Caco-2 (cell line): ENCODE data around the gene SLX4IP. TPM values are rescaled to one million over a fixed set of nuclear protein-coding genes. Genes with fewer than 3 reads are reported as not detected.

Experiments used
- BruUV-seq: library from RNA; stranded (reverse); fragments of 400-500 nt; replicated peaks from 2 replicates; lab custom pipeline; 2021; lab: Mats Ljungman, UMichigan
- CTCF ChIA-PET: fragments of 300-600 bp; sonication (Branson Sonifier 250); formaldehyde crosslinking; loops from one replicate; lab custom pipeline; 2022; ENCODE audit warnings: antibody characterized with exemption; lab: Charles Lee
- POLR2A ChIA-PET: fragments of 300-600 bp; sonication (Branson Sonifier 250); formaldehyde crosslinking; loops from one replicate; lab custom pipeline; 2022; ENCODE audit warnings: antibody characterized with exemption; lab: Charles Lee
- DNase-seq, 2 experiments: peaks; one replicate each; pipeline versions ENCODE4 v3.0.0 to v3.0.0-alpha.2; 2020 to 2022
- H3K27me3 ChIP-seq: replicated peaks from 2 replicates; pipeline ENCODE4 v1.6.0; 2011; ENCODE audit warnings: low read length; ENCODE audit not compliant: control insufficient read depth, insufficient read depth
- H3K36me3 ChIP-seq: 2 replicates; pipeline ENCODE4 v1.5.1; 2011; ENCODE audit warnings: low read length; ENCODE audit not compliant: control insufficient read depth, insufficient read depth
- H3K4me1 ChIP-seq: fragments of 250-450 bp; sonication (Bioruptor Pico); 2 replicates; pipeline ENCODE4 v1.5.1; 2020; ENCODE audit warnings: mild to moderate bottlenecking
- H3K4me3 ChIP-seq: 2 replicates; pipeline ENCODE4 v1.5.1; 2011; ENCODE audit warnings: low read depth, mild to moderate bottlenecking, control low read depth, low read length
- H3K9me3 ChIP-seq: fragments of 250-450 bp; sonication (Bioruptor Pico); 2 replicates; pipeline ENCODE4 v1.5.1; 2020; ENCODE audit warnings: mild to moderate bottlenecking, moderate library complexity
- H3K27ac Mint-ChIP-seq: one replicate; pipeline ENCODE4 v1.8.0; 2022; ENCODE audit warnings: mixed read lengths; ENCODE audit not compliant: unreplicated experiment
- H3K27me3 Mint-ChIP-seq: one replicate; pipeline ENCODE4 v1.8.0; 2022; ENCODE audit warnings: mixed read lengths; ENCODE audit not compliant: insufficient read depth, unreplicated experiment
- H3K36me3 Mint-ChIP-seq: one replicate; pipeline ENCODE4 v1.8.0; 2022; ENCODE audit warnings: mild to moderate bottlenecking, mixed read lengths; ENCODE audit not compliant: insufficient read depth, unreplicated experiment
- H3K4me1 Mint-ChIP-seq: one replicate; pipeline ENCODE4 v1.8.0; 2022; ENCODE audit warnings: low read depth, mixed read lengths; ENCODE audit not compliant: unreplicated experiment
- H3K4me3 Mint-ChIP-seq: one replicate; pipeline ENCODE4 v1.8.0; 2022; ENCODE audit warnings: mild to moderate bottlenecking, moderate library complexity, mixed read lengths; ENCODE audit not compliant: unreplicated experiment
- H3K9me3 Mint-ChIP-seq: one replicate; pipeline ENCODE4 v1.8.0; 2022; ENCODE audit warnings: mixed read lengths; ENCODE audit not compliant: unreplicated experiment
- CTCF ChIP-seq, 2 experiments: fragments of 200-600 bp in 1 of 2; IDR thresholded peaks; 1 replicate in 1 of 2; 2 replicates in 1 of 2; pipeline versions ENCODE4 v1.5.1 to v1.8.0; 2011 to 2022; ENCODE audit warnings: antibody characterized with exemption in 1 of 2, control low read depth in 1 of 2, inconsistent platforms in 1 of 2, low read depth in 1 of 2, low read length in 1 of 2, mild to moderate bottlenecking in 1 of 2, moderate library complexity in 1 of 2; ENCODE audit not compliant: insufficient read depth in 1 of 2, severe bottlenecking in 1 of 2, unreplicated experiment in 1 of 2
- intact Hi-C: fragments of 100-400 bp; cut with micrococcal nuclease; formaldehyde crosslinking; loops from one replicate; pipeline ENCODE4 v1.10.0; 2022; ENCODE audit not compliant: unreplicated experiment
- total RNA-seq: library from RNA; stranded (reverse); gene quantifications from 2 replicates; pipeline ENCODE4 v1.2.3, GENCODE V29; 2022

SLX4IP gene
- total RNA-seq, 1 experiment from 2014 or later: 8.5 TPM

GRCh38 chr20:10530883-10531282 lies 95.8 kb downstream of the SLX4IP start:
- no peaks in the 10 kb centered on the region for H3K9me3 ChIP-seq
- no peaks in the 10 kb centered on the region for H3K4me1 ChIP-seq
- Mint-ChIP-seq H3K4me3 (no peak overlapping the region), H3K27ac (no peak overlapping the region), H3K27me3 (no peaks in the 10 kb centered on the region), H3K36me3 (peaks cover 10% of the 10 kb centered on the region), H3K9me3 (no peaks in the 10 kb centered on the region), H3K4me1 (no peaks in the 10 kb centered on the region)
- H3K4me3 ChIP-seq: no peak overlapping the region
- BruUV-seq: no TSS peak
- no peaks in the 10 kb centered on the region for H3K27me3 ChIP-seq
- TF ChIP-seq CTCF (IDR thresholded peaks at IDR 0.05; ENCODE audit: insufficient read depth in 1 of 2, low read depth in 1 of 2, low read length in 1 of 2, severe bottlenecking in 1 of 2, unreplicated experiment in 1 of 2): no peak
- intact Hi-C loops: no loop called here
- ChIA-PET POLR2A (no interaction called here), CTCF (no interaction called here)
- no peak for DNase-seq
- H3K36me3 ChIP-seq: no peaks in the 10 kb centered on the region

- Mint-ChIP-seq H3K27me3 (no peaks in the 10 kb centered on the region), H3K4me3 (no peak overlapping the region), H3K4me1 (no peaks in the 10 kb centered on the region), H3K27ac (no peak overlapping the region), H3K9me3 (no peaks in the 10 kb centered on the region), H3K36me3 (peaks cover 10% of the 10 kb centered on the region)
- Histone ChIP-seq H3K36me3 (no peaks in the 10 kb centered on the region), H3K4me3 (no peak overlapping the region), H3K9me3 (no peaks in the 10 kb centered on the region), H3K4me1 (no peaks in the 10 kb centered on the region), H3K27me3 (no peaks in the 10 kb centered on the region)
- BruUV-seq: no TSS peak
- POLR2A ChIA-PET: no interaction called here
- no peak for DNase-seq
- no peak for TF ChIP-seq CTCF (IDR thresholded peaks at IDR 0.05; ENCODE audit: insufficient read depth in 1 of 2, low read depth in 1 of 2, low read length in 1 of 2, severe bottlenecking in 1 of 2, unreplicated experiment in 1 of 2)
- intact Hi-C loops: no loop called here
- CTCF ChIA-PET: no interaction called here
Observed at GRCh38 chr20:10531848-10532247, 96.7 kb downstream of the SLX4IP start.

- no peaks in the 10 kb centered on the region for H3K4me1 ChIP-seq
- intact Hi-C loops: no loop called here
- no peaks in the 10 kb centered on the region for H3K4me1 Mint-ChIP-seq
- H3K4me3 ChIP-seq: no peak overlapping the region
- H3K27ac Mint-ChIP-seq: no peak overlapping the region
- no TSS peak for BruUV-seq
- POLR2A ChIA-PET: no interaction called here
- H3K36me3 ChIP-seq: no peaks in the 10 kb centered on the region
- no peak for TF ChIP-seq CTCF (IDR thresholded peaks at IDR 0.05; ENCODE audit: insufficient read depth in 1 of 2, low read depth in 1 of 2, low read length in 1 of 2, severe bottlenecking in 1 of 2, unreplicated experiment in 1 of 2)
- H3K9me3 ChIP-seq: no peaks in the 10 kb centered on the region
- CTCF ChIA-PET: no interaction called here
- H3K27me3 ChIP-seq: no peaks in the 10 kb centered on the region
- no peak overlapping the region for H3K4me3 Mint-ChIP-seq
- H3K27me3 Mint-ChIP-seq: no peaks in the 10 kb centered on the region
- peaks cover 10% of the 10 kb centered on the region for H3K36me3 Mint-ChIP-seq
- DNase-seq: no peak
- H3K9me3 Mint-ChIP-seq: no peaks in the 10 kb centered on the region
Observed at GRCh38 chr20:10532361-10532760, 97.3 kb downstream of the SLX4IP start.
